Endothelial cell of umbilical vein (primary cell): ENCODE measurements around the gene POLR2J. TPM values are rescaled to one million over a fixed set of nuclear protein-coding genes. Genes with fewer than 3 reads are reported as not detected.

Source experiments
- BruUV-seq: library from RNA; stranded (reverse); fragments of 400-500 nt; replicated peaks from 2 replicates; lab custom pipeline; 2021; lab: Mats Ljungman, UMichigan
- CTCF ChIA-PET: fragments of 300-600, 350-600 bp; sonication (Branson Sonifier 250); formaldehyde crosslinking; loops from one replicate; lab custom pipeline; 2021; ENCODE audit warnings: antibody characterized with exemption, inconsistent platforms; lab: Charles Lee
- POLR2A ChIA-PET: fragments of 300-600, 350-600 bp; sonication (Branson Sonifier 250); formaldehyde crosslinking; loops from one replicate; lab custom pipeline; 2021; ENCODE audit warnings: antibody characterized with exemption, inconsistent platforms; lab: Charles Lee
- DNase-seq: peaks from one replicate; pipeline ENCODE4 v3.0.0-alpha.2; 2011; ENCODE audit warnings: low read depth, low spot score
- FAIRE-seq: peaks from 2 replicates; lab custom pipeline; 2011; peaks lifted over from hg19 to GRCh38; lab: Jason Lieb, UNC
- H2AFZ ChIP-seq: 2 replicates; pipeline ENCODE4 v1.6.0; 2012; ENCODE audit warnings: low read depth, low read length, control low read depth, inconsistent platforms
- H3K27ac ChIP-seq: 2 replicates; pipeline ENCODE4 v1.5.1; 2011; ENCODE audit warnings: low read depth, mild to moderate bottlenecking, control low read depth, low read length, moderate library complexity; ENCODE audit not compliant: insufficient read depth
- H3K27me3 ChIP-seq, 2 experiments: 2 replicates each; pipeline versions ENCODE4 v1.6.0 to v1.6.1; 2011; ENCODE audit warnings: low read length in 2 of 2, mixed read lengths in 1 of 2; ENCODE audit not compliant: control insufficient read depth in 2 of 2, insufficient read depth in 2 of 2
- H3K36me3 ChIP-seq, 2 experiments: 2 replicates in 1 of 2; 3 replicates in 1 of 2; pipeline ENCODE4 v1.5.1; 2011; ENCODE audit warnings: low read length in 2 of 2, mild to moderate bottlenecking in 1 of 2, moderate library complexity in 1 of 2; ENCODE audit not compliant: control insufficient read depth in 2 of 2, insufficient read depth in 2 of 2; ENCODE audit errors: extremely low read depth in 1 of 2
- H3K4me1 ChIP-seq: 3 replicates; pipeline ENCODE4 v1.5.1; 2011; ENCODE audit warnings: mild to moderate bottlenecking, low read length; ENCODE audit not compliant: control insufficient read depth, insufficient read depth; ENCODE audit errors: extremely low read depth
- H3K4me2 ChIP-seq: 2 replicates; pipeline ENCODE4 v1.6.1; 2011; ENCODE audit warnings: low read length, control low read depth, mixed read lengths; ENCODE audit not compliant: insufficient read depth
- H3K4me3 ChIP-seq, 3 experiments: fragments of 200-600 bp in 1 of 3; sonication (generic), shearing (Covaris generic) in 1 of 3; replicated peaks in 1 of 3; 2 replicates each; pipeline ENCODE4 v1.5.1; 2011 to 2016; ENCODE audit warnings: control low read depth in 3 of 3, low read length in 3 of 3, mild to moderate bottlenecking in 2 of 3, inconsistent platforms in 1 of 3, low read depth in 1 of 3, moderate library complexity in 1 of 3; ENCODE audit not compliant: insufficient read depth in 1 of 3
- H3K79me2 ChIP-seq: 2 replicates; pipeline ENCODE4 v1.6.0; 2012; ENCODE audit warnings: low read length, inconsistent platforms; ENCODE audit not compliant: control insufficient read depth, insufficient read depth
- H3K9ac ChIP-seq: replicated peaks from 2 replicates; pipeline ENCODE3; 2011; ENCODE audit warnings: low read length, control low read depth; ENCODE audit not compliant: insufficient read depth; ENCODE audit errors: extremely low read depth
- H3K9me1 ChIP-seq: replicated peaks from 3 replicates; pipeline ENCODE4 v1.6.0; 2011; ENCODE audit warnings: mild to moderate bottlenecking, low read length; ENCODE audit not compliant: control insufficient read depth, insufficient read depth; ENCODE audit errors: extremely low read depth
- H3K9me3 ChIP-seq: replicated peaks from 2 replicates; pipeline ENCODE4 v1.5.1; 2012; ENCODE audit warnings: low read length, inconsistent platforms; ENCODE audit not compliant: control insufficient read depth, insufficient read depth
- H4K20me1 ChIP-seq: replicated peaks from 2 replicates; pipeline ENCODE3; 2011; ENCODE audit warnings: mild to moderate bottlenecking, low read length; ENCODE audit not compliant: control insufficient read depth, insufficient read depth; ENCODE audit errors: extremely low read depth
- CTCF ChIP-seq, 2 donors: IDR thresholded peaks; 1 replicate in 1 of 2; 2 replicates in 1 of 2; pipeline ENCODE4 v1.5.1; 2011; ENCODE audit warnings: low read length in 2 of 2, mild to moderate bottlenecking in 2 of 2, moderate library complexity in 2 of 2, control low read depth in 1 of 2, inconsistent platforms in 1 of 2, low read depth in 1 of 2; ENCODE audit not compliant: insufficient read depth in 1 of 2; ENCODE audit errors: extremely low read depth in 1 of 2
- EZH2 ChIP-seq: IDR thresholded peaks from 2 replicates; pipeline ENCODE4 v1.6.1; 2012; ENCODE audit warnings: borderline replicate concordance, low read depth, mild to moderate bottlenecking, moderate library complexity, low read length, inconsistent platforms; ENCODE audit not compliant: severe bottlenecking
- FOS ChIP-seq: IDR thresholded peaks from 2 replicates; pipeline ENCODE4 v1.6.1; 2011; ENCODE audit warnings: mild to moderate bottlenecking, low read length, moderate library complexity, borderline replicate concordance; ENCODE audit not compliant: insufficient read depth
- GATA2 ChIP-seq: IDR thresholded peaks from 2 replicates; pipeline ENCODE4 v1.7.0; 2011; ENCODE audit warnings: low read depth, mild to moderate bottlenecking, moderate library complexity, mixed read lengths, low read length; ENCODE audit not compliant: insufficient read length, insufficient read depth
- JUN ChIP-seq: IDR thresholded peaks from 2 replicates; pipeline ENCODE4 v1.6.1; 2011; ENCODE audit warnings: borderline replicate concordance, low read depth; ENCODE audit not compliant: insufficient read length, insufficient read depth
- MAX ChIP-seq: IDR thresholded peaks from 2 replicates; pipeline ENCODE4 v1.6.1; 2011; ENCODE audit not compliant: insufficient read depth, insufficient read length
- POLR2A ChIP-seq: IDR thresholded peaks from 2 replicates; pipeline ENCODE4 v1.6.1; 2012; ENCODE audit warnings: low read depth, mild to moderate bottlenecking, control low read depth, low read length
- dilution Hi-C: fragments of 300-500 bp; cut with MboI; formaldehyde crosslinking; loops from one replicate; pipeline ENCODE4 v1.15.0; 2019; ENCODE audit warnings: low sequenced_read_pairs; ENCODE audit not compliant: extremely low pct_ligation_motif_present
- intact Hi-C: fragments of 100-400 bp; cut with micrococcal nuclease; formaldehyde crosslinking; loops from one replicate; pipeline ENCODE4 v1.10.0; 2022
- polyA plus RNA-seq, 4 experiments: library from polyadenylated mRNA; depleted of rRNA in 3 of 4; stranded (reverse) in 3 of 4; unstranded in 1 of 4; fragments of >200 nt; gene quantifications; 2 replicates each; pipeline versions ENCODE4 v1.2.1 to v1.2.3, GENCODE V29; 2011 to 2012; ENCODE audit warnings: missing spikeins in 1 of 4
- total RNA-seq: library from RNA; stranded (reverse); gene quantifications from 2 replicates; pipeline ENCODE4 v1.2.3, GENCODE V29; 2021

Gene POLR2J
- total and polyA plus RNA-seq, 2 donors (not counting 3 experiments of a cell fraction or from before 2014, with no cell fraction given): 48.7 to 93.6 TPM

- POLR2A ChIA-PET: interaction anchor here (0.5 kb wide), 1 partner anchor 18 kb away, joined by 11 read pairs; no protein-coding TSS in a partner anchor
- BruUV-seq: no TSS peak
- intact Hi-C loops: no loop called here
Measured at GRCh38 chr7:102459221-102459844, 19.4 kb downstream of the POLR2J start.

More at GRCh38 chr7:102459221-102459844, 19.4 kb downstream of the POLR2J start:
- Histone ChIP-seq H3K4me1 (peaks cover 4% of the 10 kb centered on the region), H2AFZ (no peak overlapping the region), H3K9me3 (no peaks in the 10 kb centered on the region), H3K4me3 (no peak overlapping the region), H4K20me1 (no peaks in the 10 kb centered on the region), H3K27ac (no peak overlapping the region), H3K79me2 (peaks cover 5% of the 10 kb centered on the region), H3K9ac (no peak overlapping the region), H3K4me2 (no peak overlapping the region), H3K27me3 (no peaks in the 10 kb centered on the region), H3K9me1 (no peaks in the 10 kb centered on the region), H3K36me3 (peaks cover 4 to 9% of the 10 kb centered on the region in 2 experiments)
- dilution Hi-C loops: no loop called here
- CTCF ChIA-PET: interaction anchor here (1.4 kb wide), 1 partner anchor 8 kb away, joined by 3 read pairs; no protein-coding TSS in a partner anchor
- no peak for DNase-seq
- FAIRE-seq: no peak
- TF ChIP-seq JUN: no peak
- TF ChIP-seq EZH2: no peak
- TF ChIP-seq POLR2A: no peak
- no peak for TF ChIP-seq FOS
- TF ChIP-seq MAX: no peak
- no peak for TF ChIP-seq GATA2
- TF ChIP-seq CTCF (IDR thresholded peaks at IDR 0.05; ENCODE audit: extremely low read depth in 1 of 2, insufficient read depth in 1 of 2, low read depth in 1 of 2, low read length in 2 of 2): no peak
